Pancreas (tissue), 10 donors: ENCODE data around the gene RAB8B. TPM values are rescaled to one million over a fixed set of nuclear protein-coding genes. Genes with fewer than 3 reads are reported as not detected.
A peak's percentile ranks its signal among the peaks of the same experiment; 100 is the strongest.

Experiments
- ATAC-seq, 4 donors: fragments of 200-7000 bp; cut with Tn5 transposase; one replicate each; pipeline versions ENCODE4 v1.8.0 to v1.9.1; 2020; ENCODE audit warnings: mild to moderate bottlenecking in 4 of 4, moderate library complexity in 4 of 4
- DNase-seq, 6 donors: peaks; one replicate each; pipeline ENCODE4 v3.0.0-alpha.2; 2020
- FAIRE-seq: peaks from 2 replicates; lab custom pipeline; 2012; peaks lifted over from hg19 to GRCh38; lab: Jason Lieb, UNC
- H3K27ac ChIP-seq, 4 donors: fragments of 200-600 bp; sonication (generic); 1 replicate in 3 of 4; 2 replicates in 1 of 4; pipeline versions ENCODE4 v1.5.0 to v1.8.0; 2020
- H3K27me3 ChIP-seq, 4 donors: fragments of 200-600 bp; one replicate each; pipeline ENCODE4 v1.8.0; 2021
- H3K36me3 ChIP-seq, 3 donors: fragments of 200-600 bp; sonication (generic) in 1 of 3; one replicate each; pipeline versions ENCODE4 v1.5.0 to v1.8.0; 2020 to 2021
- H3K4me1 ChIP-seq, 3 donors: fragments of 200-600 bp; one replicate each; pipeline ENCODE4 v1.8.0; 2021
- H3K4me3 ChIP-seq, 4 donors: fragments of 200-600 bp; sonication (generic) in 2 of 4; one replicate each; pipeline versions ENCODE4 v1.5.0 to v1.8.0; 2020 to 2021
- H3K9me3 ChIP-seq, 4 donors: fragments of 200-600 bp; one replicate each; pipeline ENCODE4 v1.8.0; 2021
- CTCF ChIP-seq, 4 donors: fragments of 200-600 bp; sonication (generic) in 3 of 4; IDR thresholded peaks; one replicate each; pipeline versions ENCODE4 v1.5.0 to v1.8.0; 2021; ENCODE audit warnings: antibody characterized with exemption in 4 of 4
- WGBS, 2 donors: extraction: QIAGEN DNeasy Blood & Tissue Kit; methylation state at CpG; one replicate each; pipeline ENCODE4 v1.1.7; 2013; 5-methylcytosine and 5-hydroxymethylcytosine counted together
- intact Hi-C, 3 donors: fragments of 100-400 bp; cut with DNase I; formaldehyde crosslinking; loops; one replicate each; pipeline versions ENCODE4 v1.11.1 to v1.14.2; 2022
- polyA plus RNA-seq, 2 donors: library from polyadenylated mRNA; stranded (reverse); fragments of 200-250 nt; gene quantifications; one replicate each; pipeline ENCODE4 v1.2.3, GENCODE V29; 2013
- total RNA-seq, 6 donors: library from RNA; stranded (reverse); fragmentation: NEBNext Ultra II Directional in 4 of 6; extraction: Animal tissue kit (Norgen Biotek cat#: 25700) in 4 of 6; gene quantifications; one replicate each; pipeline versions ENCODE4 v1.2.1 to v1.2.4, GENCODE V29; 2021 to 2023
- donor health status: healthy with polysubstance abuse.
- donor health status: DM: no; HTN: no; CAD: no; lungs with moderate emphysema.
- donor health status: DM: no; HTN: no; CAD: no.
- donor health status: control.
- donor health status: control.
- donor health status: Bipolar disorder and iron deficiency.
- donor health status: DM: yes; HTN: yes; CAD: no.
- donor health status: DM: no; HTN: no; CAD: no.
- donor health status: DM: no; HTN: no; CAD: no.
- donor health status: DM: yes; HTN: yes; CAD: no.

RAB8B gene
- 10 to 100 TPM in 2 of 6 donors, 1 to 10 TPM in 4; 3.9 to 19.2 (median 6.6) TPM for total RNA-seq
- polyA plus RNA-seq: 1 to 10 TPM; 2.0 to 4.3 TPM

- Histone ChIP-seq H3K4me1 (peaks cover 0 to 11% (median 0%) of the 10 kb centered on the region in 3 donors), H3K4me3 (peak within 1 kb of the TSS; percentile 39 to 51 (median 44)), H3K36me3 (no peaks in the 10 kb centered on the region), H3K9me3 (no peaks in the 10 kb centered on the region), H3K27me3 (no peaks in the 10 kb centered on the region), H3K27ac (peak within 1 kb of the TSS in 2 of 4 donors; percentile 22 to 60)
- FAIRE-seq (no peak), ATAC-seq (peak; percentile 97 to 99 (median 99)), DNase-seq (peak; percentile 95 to 100 (median 98))
- WGBS, 2 donors: 1% methylated on average over 68 to 77 of the region's 77 CpGs
- intact Hi-C loops: no loop called here
- TF ChIP-seq CTCF (IDR thresholded peaks at IDR 0.05): no peak
Measured at GRCh38 chr15:63188926-63189871, at the start of gene RAB8B. Gene RAB8B (plus strand): TSS chr15:63189606. CDS start chr15:63189625, 19 bp downstream.

- no peak overlapping the region for H3K4me3 ChIP-seq
- TF ChIP-seq CTCF (IDR thresholded peaks at IDR 0.05): no peak
- 90 to 94% methylated on average over 2 of the region's 2 CpGs for WGBS, 2 donors
- no peaks in the 10 kb centered on the region for H3K9me3 ChIP-seq
- no peak overlapping the region for H3K27ac ChIP-seq
- intact Hi-C loops: no loop called here
- DNase-seq (no peak), FAIRE-seq (no peak), ATAC-seq (no peak)
- no peaks in the 10 kb centered on the region for H3K27me3 ChIP-seq
- peaks cover 0 to 11% (median 0%) of the 10 kb centered on the region in 3 donors for H3K36me3 ChIP-seq
- no peaks in the 10 kb centered on the region for H3K4me1 ChIP-seq
Measured at GRCh38 chr15:63140936-63141335, 48.5 kb upstream of the RAB8B start.

- no peaks in the 10 kb centered on the region for H3K27me3 ChIP-seq
- DNase-seq (no peak), ATAC-seq (no peak), FAIRE-seq (no peak)
- 90 to 92% methylated on average over 2 of the region's 2 CpGs for WGBS, 2 donors
- intact Hi-C loops: no loop called here
- no peak for TF ChIP-seq CTCF (IDR thresholded peaks at IDR 0.05)
- H3K4me3 ChIP-seq: no peak overlapping the region
- no peaks in the 10 kb centered on the region for H3K9me3 ChIP-seq
- no peaks in the 10 kb centered on the region for H3K4me1 ChIP-seq
- peaks cover 0 to 27% (median 0%) of the 10 kb centered on the region in 3 donors for H3K36me3 ChIP-seq
- no peak overlapping the region for H3K27ac ChIP-seq
Measured at GRCh38 chr15:63145426-63145825, 44.0 kb upstream of the RAB8B start.

- no peak overlapping the region for H3K4me3 ChIP-seq
- no peak for TF ChIP-seq CTCF (IDR thresholded peaks at IDR 0.05)
- DNase-seq (no peak), FAIRE-seq (no peak), ATAC-seq (no peak)
- no peaks in the 10 kb centered on the region for H3K27me3 ChIP-seq
- no peaks in the 10 kb centered on the region for H3K9me3 ChIP-seq
- intact Hi-C loops: no loop called here
- WGBS, 2 donors: 84 to 85% methylated on average over 3 of the region's 3 CpGs
- peaks cover 0 to 36% (median 0%) of the 10 kb centered on the region in 3 donors for H3K36me3 ChIP-seq
- H3K27ac ChIP-seq: no peak overlapping the region
- H3K4me1 ChIP-seq: no peaks in the 10 kb centered on the region
Measured at GRCh38 chr15:63146684-63147083, 42.7 kb upstream of the RAB8B start.
